Measurements from ENCODE around the gene PRR23A. TPM values are rescaled to one million over a fixed set of nuclear protein-coding genes. Genes with fewer than 3 reads are reported as not detected.

The PRR23A gene
- total RNA-seq, 1 donor from 2014 or later: not detected

GRCh38 chr3:139005356-139005993 lies 593 bp downstream of the PRR23A start:
- no peaks in the 10 kb centered on the region for H3K27me3 Mint-ChIP-seq
- peaks cover 11% of the 10 kb centered on the region for H3K9me3 Mint-ChIP-seq
- H3K4me1 Mint-ChIP-seq (ENCODE audit: unreplicated experiment): no peaks in the 10 kb centered on the region
- no peak overlapping the region for H3K27ac Mint-ChIP-seq
- H3K36me3 Mint-ChIP-seq: no peaks in the 10 kb centered on the region
- H3K4me3 Mint-ChIP-seq: no peak overlapping the region
- no peak for DNase-seq (ENCODE audit: extremely low spot score, unreplicated experiment)
- no peak for TF ChIP-seq CTCF (conservative IDR thresholded peaks at IDR 0.05)

GRCh38 chr3:138995706-138996105 lies 10.4 kb downstream of the PRR23A start:
- no peak for DNase-seq (ENCODE audit: extremely low spot score, unreplicated experiment)
- no peaks in the 10 kb centered on the region for H3K4me1 Mint-ChIP-seq (ENCODE audit: unreplicated experiment)
- no peak overlapping the region for H3K27ac Mint-ChIP-seq
- H3K4me3 Mint-ChIP-seq: no peak overlapping the region
- H3K9me3 Mint-ChIP-seq: no peaks in the 10 kb centered on the region
- no peak for TF ChIP-seq CTCF (conservative IDR thresholded peaks at IDR 0.05)
- no peaks in the 10 kb centered on the region for H3K36me3 Mint-ChIP-seq
- peaks cover 57% of the 10 kb centered on the region for H3K27me3 Mint-ChIP-seq

- no peak overlapping the region for H3K4me3 Mint-ChIP-seq
- H3K27me3 Mint-ChIP-seq: peaks cover 42% of the 10 kb centered on the region
- no peak for DNase-seq (ENCODE audit: extremely low spot score, unreplicated experiment)
- H3K36me3 Mint-ChIP-seq: no peaks in the 10 kb centered on the region
- H3K4me1 Mint-ChIP-seq (ENCODE audit: unreplicated experiment): peaks cover 3% of the 10 kb centered on the region
- TF ChIP-seq CTCF (conservative IDR thresholded peaks at IDR 0.05): no peak
- no peak overlapping the region for H3K27ac Mint-ChIP-seq
- H3K9me3 Mint-ChIP-seq: no peaks in the 10 kb centered on the region
These were observed 18.9 kb downstream of the PRR23A start for GRCh38 chr3:138987181-138987580.

- Mint-ChIP-seq H3K27me3 (peaks cover 43% of the 10 kb centered on the region), H3K4me1 (ENCODE audit: unreplicated experiment) (peaks cover 3% of the 10 kb centered on the region), H3K27ac (no peak overlapping the region), H3K36me3 (no peaks in the 10 kb centered on the region), H3K9me3 (no peaks in the 10 kb centered on the region), H3K4me3 (no peak overlapping the region)
- DNase-seq (ENCODE audit: extremely low spot score, unreplicated experiment): no peak
- TF ChIP-seq CTCF (conservative IDR thresholded peaks at IDR 0.05): no peak
These were observed 20.1 kb downstream of the PRR23A start for GRCh38 chr3:138985932-138986331.

GRCh38 chr3:138984816-138985215 lies 21.3 kb downstream of the PRR23A start:
- no peaks in the 10 kb centered on the region for H3K36me3 Mint-ChIP-seq
- H3K4me1 Mint-ChIP-seq (ENCODE audit: unreplicated experiment): peaks cover 3% of the 10 kb centered on the region
- no peak for TF ChIP-seq CTCF (conservative IDR thresholded peaks at IDR 0.05)
- H3K4me3 Mint-ChIP-seq: no peak overlapping the region
- no peaks in the 10 kb centered on the region for H3K9me3 Mint-ChIP-seq
- peaks cover 45% of the 10 kb centered on the region for H3K27me3 Mint-ChIP-seq
- no peak overlapping the region for H3K27ac Mint-ChIP-seq
- no peak for DNase-seq (ENCODE audit: extremely low spot score, unreplicated experiment)

GRCh38 chr3:138976047-138976446 lies 30.0 kb downstream of the PRR23A start:
- no peak for DNase-seq (ENCODE audit: extremely low spot score, unreplicated experiment)
- no peak overlapping the region for H3K4me3 Mint-ChIP-seq
- H3K27ac Mint-ChIP-seq: no peak overlapping the region
- H3K9me3 Mint-ChIP-seq: no peaks in the 10 kb centered on the region
- no peaks in the 10 kb centered on the region for H3K36me3 Mint-ChIP-seq
- TF ChIP-seq CTCF (conservative IDR thresholded peaks at IDR 0.05): no peak
- H3K27me3 Mint-ChIP-seq: peaks cover 11% of the 10 kb centered on the region
- no peaks in the 10 kb centered on the region for H3K4me1 Mint-ChIP-seq (ENCODE audit: unreplicated experiment)

All from type B pancreatic cell (in vitro differentiated cells).